GM19455 (cell line): Measurements from ENCODE around the gene C4orf50.
A peak's percentile ranks its signal among the peaks of the same experiment; 100 is the strongest.
"Not testable (repeated sequence)": the region's sequence is repeated elsewhere in the genome, so short reads cannot be mapped to it uniquely, and the experiment has no call there.

Source experiments
- ATAC-seq: cut with Tn5 transposase; IDR thresholded peaks from one replicate; pipeline ENCODE4 v1.9.1; 2021; ENCODE audit not compliant: unreplicated experiment

The C4orf50 gene

DNA sequence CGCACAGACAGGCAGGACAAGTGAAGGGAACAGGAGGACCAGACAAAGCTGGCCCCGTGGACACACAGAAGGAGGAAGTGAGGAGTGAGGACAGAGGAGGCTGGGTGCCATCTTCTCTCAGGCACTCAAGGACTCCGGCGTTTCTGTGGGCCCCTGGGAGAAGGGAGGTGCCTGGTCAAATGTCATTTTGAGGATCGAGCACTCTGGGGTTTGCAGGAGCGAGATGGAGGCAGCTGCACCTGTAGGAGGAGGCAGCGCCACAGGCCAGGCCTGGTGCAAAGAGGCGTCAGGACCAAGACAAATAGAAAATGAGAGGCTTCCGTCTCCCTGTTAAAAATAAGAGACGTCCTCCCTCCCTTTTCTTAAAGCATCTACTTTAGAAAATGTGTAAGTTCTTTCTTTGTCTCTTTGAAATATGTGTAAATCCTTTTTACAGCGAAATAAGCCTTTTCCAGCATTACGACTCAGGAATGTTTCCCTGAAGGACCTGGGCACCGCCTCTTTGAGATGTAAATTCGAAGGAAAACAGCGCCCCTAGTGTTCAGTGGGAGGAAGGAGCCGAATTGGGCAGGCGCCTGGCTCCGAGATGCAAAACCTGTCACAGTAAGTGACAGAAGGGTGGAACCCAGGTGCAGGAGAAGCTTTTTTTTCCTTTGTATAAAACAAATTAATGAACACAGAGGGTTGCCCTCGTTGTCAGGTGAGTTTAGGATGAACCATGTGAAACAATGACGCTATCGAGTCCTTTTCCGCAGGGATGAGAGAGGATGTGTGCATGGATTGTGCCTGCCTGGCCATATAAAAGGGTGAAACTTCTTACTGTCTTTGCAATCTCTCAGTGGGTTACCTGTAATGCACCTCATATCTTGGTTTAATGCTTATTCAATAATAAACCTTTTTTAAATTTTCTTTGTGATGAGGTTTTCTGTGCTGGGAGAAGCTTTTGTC is 1.4 kb upstream of the C4orf50 start:
- no peak for ATAC-seq

DNA sequence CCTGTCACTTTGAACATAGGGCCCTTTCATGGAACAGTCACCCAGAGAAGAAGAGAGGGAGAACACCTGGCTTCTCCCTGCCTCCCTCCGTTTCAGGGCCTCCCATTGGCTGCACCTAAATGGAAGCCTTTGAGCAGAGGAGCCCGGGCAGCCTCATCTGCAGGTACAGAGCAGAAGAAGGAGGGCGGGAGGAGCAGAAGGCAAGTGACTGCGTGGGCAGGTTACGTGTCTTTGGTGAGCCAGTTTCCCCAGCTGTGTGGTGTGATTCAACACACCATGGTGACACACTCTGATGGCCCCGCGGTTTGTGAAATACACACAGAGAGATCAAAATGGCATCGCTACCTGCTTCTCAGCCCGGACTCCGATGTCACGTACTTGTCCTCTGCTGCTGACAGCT is 431 bp downstream of the C4orf50 start:
- no peak for ATAC-seq

DNA sequence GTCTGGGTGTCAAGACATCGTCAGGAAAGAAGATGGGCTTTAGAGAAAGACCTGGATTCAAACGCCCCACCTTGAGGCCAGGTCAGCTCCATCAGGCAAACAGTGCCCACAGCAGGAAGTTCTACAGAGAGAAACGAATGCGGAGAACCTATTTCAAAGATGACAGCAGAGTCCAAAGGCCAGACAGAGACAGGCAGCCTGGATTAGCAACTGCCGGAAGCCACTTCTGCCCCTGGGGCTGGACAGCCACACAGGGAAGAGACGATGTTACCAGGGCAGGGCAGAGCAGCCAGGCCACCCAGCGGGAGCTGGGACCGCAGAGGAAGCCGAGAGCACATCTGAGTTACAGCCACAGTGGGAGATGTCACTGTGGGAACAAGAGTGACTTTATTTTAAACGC is 1.2 kb downstream of the C4orf50 start:
- ATAC-seq, result no peak

DNA sequence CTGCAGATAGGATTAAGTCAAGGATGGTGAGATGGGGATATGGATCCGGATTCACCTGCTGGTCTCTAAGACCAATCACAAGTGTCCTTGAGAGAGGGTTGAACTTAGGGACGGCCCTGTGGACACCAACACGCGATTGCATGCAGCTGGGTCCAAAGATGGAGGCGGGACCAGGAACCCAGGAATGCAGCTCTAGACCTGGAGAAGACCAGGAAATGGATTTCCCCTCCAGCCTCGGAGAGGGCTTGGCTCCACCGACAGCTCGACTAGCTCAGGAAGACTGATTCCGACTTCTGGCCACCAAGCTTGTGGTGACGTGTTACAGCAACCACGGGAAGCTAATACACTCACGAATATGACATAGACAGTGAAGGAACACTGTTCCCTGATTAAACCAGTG is 4.7 kb downstream of the C4orf50 start:
- ATAC-seq, result no peak

DNA sequence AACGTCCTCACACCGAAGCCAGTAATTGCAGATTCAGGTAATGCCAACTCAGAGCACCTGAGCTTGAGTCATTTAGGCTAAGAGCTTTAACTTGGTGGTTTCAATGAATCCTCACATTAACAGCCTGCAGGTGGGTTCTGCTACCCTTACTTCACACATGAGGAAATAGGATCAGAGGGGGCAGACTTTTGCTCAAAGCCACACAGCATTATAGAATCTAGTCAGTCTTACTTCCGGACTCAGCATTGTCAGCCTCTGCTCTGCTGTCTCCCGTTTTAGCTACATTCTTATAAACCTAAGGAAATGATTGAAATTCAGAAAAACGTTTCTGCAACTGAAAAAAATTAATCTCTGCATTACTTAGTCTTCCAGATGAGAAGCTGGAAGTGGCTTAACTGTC is 6.0 kb downstream of the C4orf50 start:
- ATAC-seq, result no peak

DNA sequence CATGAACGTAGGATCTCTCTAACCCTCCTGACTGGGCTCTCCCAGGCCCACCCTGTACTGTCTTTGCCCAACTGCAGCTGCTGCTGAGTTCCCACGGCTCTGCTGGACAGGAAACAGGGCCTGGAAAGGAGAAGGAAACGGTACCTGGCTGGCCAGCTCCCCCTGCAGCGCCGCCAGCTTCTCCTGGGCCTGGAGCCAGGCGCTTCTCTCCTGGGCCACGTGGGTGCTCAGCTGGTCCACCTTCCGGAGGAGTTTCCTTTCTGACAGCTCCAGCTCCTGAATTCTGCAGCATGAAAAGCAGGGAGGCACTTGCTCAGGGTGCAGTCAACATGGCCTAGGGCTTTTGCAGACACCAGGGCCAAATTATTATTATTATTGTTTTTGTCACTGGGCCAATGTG is 6.5 kb downstream of the C4orf50 start:
- ATAC-seq, result no peak

DNA sequence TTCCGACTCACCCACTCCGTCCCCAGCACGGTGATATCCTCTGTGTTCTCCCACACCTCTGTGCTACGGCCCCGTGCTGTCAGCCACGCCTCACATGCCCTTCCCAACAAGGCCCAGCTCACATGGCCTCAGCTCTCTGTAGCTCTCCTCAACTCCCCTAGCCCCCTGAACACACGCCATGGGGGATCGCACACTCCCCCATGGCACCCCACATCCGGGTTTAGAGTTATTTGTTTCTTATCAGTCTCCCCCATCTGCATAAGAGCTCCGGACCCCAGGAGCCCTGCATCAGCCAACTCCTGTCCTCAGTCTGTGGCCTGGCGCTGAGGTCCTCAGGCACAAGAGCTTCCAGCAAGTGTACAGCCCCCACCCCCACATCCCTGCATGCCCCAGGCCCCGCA is 7.0 kb downstream of the C4orf50 start:
- ATAC-seq, result no peak

DNA sequence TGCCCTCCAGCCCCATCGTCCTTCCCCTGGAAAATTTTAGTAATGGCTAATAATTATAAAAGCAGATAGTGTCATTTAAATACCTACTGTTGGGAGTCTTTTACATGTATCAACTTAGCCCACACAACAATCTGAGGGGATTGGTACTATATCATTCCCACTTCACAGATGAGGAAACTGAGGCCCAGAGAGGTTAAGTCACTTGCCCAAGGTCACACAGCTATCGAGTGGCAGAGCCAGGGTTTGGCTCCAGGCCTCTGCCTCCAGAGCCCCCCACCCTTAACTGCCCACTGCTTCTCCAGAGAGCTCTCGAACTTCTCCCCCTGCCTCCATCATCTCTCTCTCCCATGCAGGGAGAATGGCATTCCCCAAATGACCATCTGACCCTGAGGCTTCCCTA is 7.4 kb downstream of the C4orf50 start:
- no peak for ATAC-seq

DNA sequence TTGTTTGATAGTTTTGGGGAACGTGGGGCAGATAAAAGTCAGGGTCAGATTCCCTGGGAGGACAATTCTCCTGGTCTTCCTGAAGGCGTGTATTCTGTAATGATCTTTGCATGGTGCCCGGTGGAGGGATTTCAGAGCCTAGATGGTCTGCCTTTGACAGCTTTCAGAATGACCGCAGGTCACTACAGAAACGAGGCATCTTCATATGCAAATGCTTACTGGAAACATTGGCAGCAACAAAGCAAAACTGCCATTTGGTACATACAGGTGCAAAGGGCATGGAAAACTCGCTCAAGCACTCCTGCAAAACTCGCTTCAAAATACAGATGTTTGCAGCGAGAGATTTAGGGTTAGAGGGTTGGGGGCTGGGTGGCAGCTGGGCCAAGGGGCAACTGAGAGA is 8.8 kb downstream of the C4orf50 start:
- no peak for ATAC-seq

DNA sequence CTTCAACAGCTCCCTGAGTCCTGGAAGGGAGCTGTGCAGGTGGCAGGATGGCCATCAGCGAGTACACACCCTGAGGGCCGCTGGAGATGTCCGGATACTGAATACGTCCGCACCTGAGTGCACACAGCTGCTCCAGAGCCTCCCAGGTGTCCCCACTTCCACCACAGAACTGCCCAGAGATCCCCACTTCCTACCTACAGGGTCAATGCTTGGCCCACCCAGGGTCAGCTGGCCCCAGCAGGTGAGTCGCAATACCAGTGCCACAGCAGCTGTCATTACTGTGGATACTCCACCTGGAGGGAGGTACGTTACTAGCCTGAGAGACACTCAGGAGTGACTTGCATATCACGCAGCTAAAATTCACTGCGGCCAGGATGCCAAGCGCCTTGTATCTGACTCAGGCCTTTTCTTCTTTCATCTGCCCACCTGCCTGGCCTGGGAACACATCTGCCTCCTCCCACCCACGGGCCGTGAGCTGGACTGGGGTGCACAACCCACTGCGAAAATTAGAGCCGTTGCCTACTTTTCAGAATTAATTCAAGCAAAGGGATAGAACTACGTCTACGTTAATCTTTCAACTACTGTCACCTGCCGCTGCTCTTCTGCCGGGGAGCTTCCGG is 9.4 kb downstream of the C4orf50 start:
- ATAC-seq, result no peak

DNA sequence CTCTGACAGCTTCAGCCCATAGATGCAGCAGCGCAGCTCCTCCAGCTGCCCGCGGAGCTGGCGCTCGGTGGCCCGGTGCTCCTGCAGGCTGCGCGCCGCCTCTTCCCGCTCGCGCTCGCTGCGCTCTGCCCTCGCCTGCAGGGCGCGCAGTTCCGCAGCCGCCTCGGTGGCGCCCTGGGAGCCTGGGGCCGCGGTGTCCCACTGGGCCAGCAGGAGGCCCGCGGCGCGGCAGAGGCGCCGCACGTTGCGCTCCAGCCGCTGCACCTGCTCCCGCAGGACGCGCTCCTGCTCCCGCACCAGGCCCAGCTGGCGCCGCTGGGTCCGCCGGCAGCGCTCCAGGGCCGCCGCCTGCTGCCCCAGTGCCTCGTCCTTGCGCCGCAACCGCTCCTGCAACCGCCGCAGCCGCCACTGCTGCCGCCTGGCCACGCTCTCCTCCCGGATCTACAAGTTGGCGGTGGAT is 10.1 kb downstream of the C4orf50 start:
- ATAC-seq, result no peak

DNA sequence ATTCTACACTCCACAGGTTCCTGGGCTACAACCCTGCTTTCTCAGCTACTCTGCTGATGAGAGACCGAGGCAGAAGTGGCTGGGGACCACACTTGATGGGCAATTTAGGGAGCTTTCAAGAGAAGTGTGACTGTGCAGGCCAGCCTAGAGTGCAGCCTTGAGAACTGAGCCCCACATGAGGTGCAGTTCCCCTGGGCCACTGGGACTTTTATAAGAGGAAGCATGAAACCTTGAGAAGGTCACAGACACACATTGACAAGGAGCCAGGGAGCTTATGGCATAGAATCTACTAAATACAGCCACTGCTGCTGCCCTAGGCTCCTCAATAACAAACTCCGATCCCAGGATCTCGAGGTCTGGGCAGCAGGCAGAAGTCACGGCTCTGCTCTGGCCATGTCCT is 13.1 kb downstream of the C4orf50 start:
- no peak for ATAC-seq

DNA sequence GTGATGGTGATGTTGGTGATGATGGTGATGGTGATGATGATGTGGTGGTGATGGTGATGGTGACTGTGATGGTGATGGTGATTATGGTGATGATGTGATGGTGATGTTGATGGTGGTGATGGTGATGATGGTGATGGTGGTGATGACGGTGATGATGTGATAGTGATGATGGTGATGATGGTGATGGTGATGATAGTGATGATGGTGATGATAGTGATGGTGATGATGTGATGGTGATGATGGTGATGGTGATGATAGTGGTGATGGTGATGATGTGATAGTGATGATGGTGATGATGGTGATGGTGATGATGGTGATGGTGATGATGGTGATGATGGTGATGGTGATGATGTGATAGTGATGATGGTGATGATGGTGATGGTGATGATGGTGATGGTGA is 14.7 kb downstream of the C4orf50 start:
- ATAC-seq, result not testable (repeated sequence)

DNA sequence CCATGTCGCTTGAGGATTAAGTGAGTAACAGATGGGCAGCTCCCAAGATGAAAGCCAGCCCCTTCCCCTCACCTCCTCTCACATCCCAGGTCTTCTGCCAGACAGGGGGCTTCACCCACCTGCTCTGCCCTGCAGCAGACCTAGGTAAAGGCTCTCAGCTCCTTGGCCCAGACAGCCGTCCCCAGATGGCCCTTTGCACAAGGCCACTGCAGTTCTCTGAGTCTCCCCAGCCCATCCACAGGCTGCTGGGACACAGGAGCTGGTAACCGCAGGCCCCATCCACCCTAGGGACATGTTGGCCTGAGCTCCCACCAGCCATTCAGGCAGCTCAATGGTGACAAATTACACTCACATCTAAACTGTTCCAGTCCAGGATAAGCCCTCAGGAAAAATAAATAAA is 15.3 kb downstream of the C4orf50 start:
- ATAC-seq, result no peak

DNA sequence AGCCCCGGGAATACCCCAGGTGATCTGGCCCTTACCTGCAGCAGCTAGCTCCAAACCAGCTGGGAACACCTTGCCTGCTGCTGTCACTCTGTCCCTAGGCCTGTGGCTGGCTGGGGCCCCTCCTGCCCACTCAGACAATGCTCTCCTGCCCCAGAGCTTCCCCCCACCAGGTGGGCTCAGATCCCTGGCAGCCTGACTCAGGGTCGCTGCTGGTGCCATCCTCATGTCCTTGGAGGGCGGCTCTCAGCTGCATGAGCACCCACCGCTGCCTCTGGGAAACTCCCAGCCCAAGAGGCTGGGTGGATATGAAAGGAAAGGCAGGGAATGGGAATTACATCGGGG is 15.8 kb downstream of the C4orf50 start:
- ATAC-seq, result no peak

DNA sequence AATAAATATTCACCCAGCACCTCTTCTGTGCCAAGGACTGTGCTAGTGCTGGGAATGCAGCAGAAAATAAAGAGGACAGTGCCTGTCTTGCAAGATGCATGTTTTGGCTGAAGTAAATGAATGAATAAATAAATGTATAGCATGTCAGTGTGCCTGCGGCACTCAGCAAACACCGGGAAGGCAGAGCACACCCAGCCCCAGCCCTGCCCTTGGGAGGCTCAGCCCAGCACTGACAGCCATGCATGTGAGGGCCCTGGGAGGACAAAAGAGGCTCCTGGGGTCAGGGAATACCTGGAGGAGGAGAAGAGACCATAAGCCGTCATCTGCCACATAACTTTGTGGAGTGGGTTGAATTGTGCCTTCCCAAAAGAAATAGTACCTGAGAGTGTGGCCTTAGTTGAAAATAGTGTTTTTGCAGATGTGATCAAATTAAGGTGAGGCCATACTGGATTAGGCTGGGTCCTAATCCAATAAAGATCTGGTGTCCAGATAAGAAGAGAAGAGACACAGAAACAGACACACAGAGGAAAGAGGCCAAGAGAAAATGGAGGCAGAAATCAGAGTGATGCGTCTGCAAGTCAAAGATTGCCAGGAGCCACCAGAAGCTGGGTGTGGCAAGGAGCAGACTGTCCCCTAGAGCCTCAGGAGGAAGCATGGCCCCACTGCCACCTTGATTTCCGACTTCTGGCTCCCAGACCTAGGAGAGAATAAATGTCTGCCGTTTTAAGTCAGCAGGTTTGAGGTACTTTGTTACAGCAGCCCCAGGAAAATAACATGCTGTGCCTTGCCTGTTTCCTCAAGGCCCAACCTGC is 16.3 kb downstream of the C4orf50 start:
- no peak for ATAC-seq

DNA sequence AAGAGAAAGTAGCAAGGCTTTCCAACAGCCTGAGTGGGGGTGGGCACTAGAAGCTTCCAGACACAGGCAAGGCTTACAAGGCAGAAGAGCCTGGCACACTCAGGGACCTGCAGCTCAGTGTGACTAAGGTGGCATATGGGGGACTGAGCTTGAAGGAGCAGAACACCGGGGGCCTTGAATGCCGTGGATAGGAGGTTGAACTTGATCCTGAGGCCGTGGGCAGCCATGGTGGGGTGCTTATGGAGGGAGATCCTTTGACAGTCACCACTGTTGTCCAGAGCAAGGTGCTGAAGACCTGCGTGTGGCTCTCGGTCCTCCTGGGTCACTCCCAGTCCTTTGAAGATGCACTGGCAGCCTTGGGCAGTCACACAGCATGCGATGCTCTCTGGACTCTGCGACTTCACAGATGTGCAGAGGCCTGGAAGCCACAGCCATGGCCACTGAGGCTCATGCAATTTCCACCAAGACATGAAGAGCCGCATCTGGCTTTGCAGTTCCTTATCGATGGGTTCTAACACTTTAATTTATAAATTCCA is 18.3 kb downstream of the C4orf50 start:
- ATAC-seq, result no peak

DNA sequence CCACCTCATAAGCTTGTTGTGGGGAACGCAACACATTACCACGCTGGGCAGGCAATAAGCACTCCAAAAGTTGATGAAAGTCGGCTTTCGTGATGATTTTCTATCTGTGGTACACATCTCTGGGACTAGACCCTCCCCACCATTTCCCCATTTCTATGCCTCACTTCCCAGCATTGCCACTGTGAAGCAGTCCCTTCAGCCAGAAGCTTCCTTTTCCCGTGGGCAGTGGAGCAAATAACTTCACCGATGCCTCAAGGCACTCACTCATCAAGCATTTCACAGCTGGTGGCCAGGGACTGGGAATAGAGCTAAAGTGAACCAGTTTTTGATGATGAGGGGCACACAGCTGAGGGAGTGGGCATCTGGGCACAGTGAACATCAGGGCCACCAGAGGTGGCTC is 18.9 kb downstream of the C4orf50 start:
- ATAC-seq, result no peak

DNA sequence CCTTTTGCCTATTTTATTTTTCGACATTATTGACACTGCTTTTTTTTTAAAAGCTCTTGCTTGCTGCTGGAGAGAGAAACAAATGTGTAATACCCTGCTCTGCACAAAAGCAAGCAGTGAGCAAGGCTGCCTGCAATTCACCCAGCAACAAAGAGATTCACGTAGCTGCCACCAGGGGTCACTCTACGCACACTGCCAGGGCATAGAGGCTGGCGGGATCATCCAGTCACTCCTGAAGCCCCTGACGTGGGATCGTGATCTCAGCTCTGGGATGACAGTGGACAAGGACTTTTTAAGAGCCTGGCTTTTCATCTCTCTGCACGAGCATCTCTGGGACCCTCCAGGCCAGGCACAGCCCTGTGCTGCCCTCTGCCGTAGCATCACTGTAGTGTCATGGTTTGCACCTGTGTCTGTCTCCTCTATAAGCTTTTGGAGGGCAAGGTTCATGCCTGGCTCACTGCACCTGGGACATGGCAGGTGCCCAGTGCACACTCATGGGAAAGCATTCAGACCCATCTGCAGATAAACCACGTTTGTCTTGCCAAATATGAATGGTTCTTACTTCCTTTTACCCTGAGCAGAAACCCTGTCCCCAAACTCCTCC is 19.8 kb downstream of the C4orf50 start:
- ATAC-seq, result peak; percentile 79

DNA sequence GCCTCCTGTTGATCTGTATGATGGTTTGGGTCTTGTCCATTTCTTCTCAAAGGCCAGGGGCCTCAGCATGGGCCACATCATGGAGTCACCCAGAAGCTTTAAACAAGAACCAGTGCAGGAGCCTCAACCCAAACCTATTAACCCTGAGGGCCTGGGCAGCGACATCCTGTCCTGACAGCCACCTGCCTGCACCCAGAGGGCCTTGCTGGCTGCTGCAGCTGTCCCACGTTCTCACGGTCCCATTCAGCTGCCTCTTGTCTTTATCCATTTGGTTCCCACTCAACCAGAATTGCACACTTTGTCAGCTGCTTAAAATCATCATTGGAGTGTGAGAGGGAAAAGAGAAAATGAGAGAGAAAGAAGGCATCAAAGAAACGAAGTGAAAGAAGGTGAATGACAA is 21.6 kb downstream of the C4orf50 start:
- no peak for ATAC-seq
